ENCODE results near the gene PMEL. TPM values are rescaled to one million over a fixed set of nuclear protein-coding genes. Genes with fewer than 3 reads are reported as not detected.

PMEL gene
- total and polyA plus RNA-seq, 9 of the 15 experiments (the other 6 are each of a cell fraction or from before 2014, with no cell fraction given), result 0.36 to 2.0 (median 0.98) TPM

DNA sequence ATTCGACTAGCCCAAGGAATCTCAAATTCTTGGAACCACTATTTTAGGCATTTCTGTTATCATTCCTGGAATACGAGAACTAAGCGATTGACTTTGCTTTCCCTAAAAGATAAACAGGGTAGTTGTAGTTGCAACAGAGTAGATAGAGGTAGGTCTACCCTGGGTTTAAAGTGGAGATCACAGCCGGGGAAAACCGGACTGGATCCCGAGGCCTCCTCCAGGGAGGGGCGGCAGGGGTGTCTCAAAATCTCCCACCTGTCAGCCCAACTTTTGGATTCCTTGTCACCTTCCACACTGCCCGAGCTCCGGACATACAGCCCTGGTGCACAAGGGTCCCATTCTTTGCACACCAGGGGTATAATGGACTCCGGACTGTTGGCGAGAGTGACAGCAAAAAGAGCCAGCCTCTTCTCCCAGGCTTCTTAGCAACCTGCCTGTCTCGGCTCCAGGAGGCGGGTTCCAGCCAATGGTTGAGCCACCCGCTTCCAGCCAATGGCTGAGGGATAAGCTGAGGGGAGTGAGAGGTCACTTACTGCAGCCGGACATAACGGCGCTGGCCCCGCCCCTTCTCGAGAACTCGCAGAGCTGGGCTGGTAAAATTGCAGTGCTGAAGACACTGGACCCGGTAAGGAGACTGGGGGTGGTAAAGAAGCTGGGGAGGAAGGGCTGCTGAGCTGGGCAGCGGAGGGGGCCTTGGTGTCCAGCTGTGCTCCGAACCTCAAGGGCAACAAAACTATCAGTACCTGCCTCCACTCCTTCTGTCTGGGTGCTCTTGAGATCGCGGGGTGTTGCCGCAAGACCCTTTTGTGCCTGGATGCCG lies 31.1 kb upstream of the PMEL start, which contains the start of gene SUOX (continued):
- TF ChIP-seq RBBP5 (IDR thresholded peaks at IDR 0.05; ENCODE audit: borderline replicate concordance, insufficient read depth, low read length, poor library complexity, severe bottlenecking) (peak; percentile 32), RFX1 (IDR thresholded peaks at IDR 0.05) (peak; percentile 80), CC2D1A (IDR thresholded peaks at IDR 0.05) (no peak), PCBP2 (IDR thresholded peaks at IDR 0.05; ENCODE audit: low read depth, low read length, poor library complexity, severe bottlenecking) (no peak), TBL1XR1 (IDR thresholded peaks at IDR 0.05; ENCODE audit: low read length in 2 of 2) (no peak; a peak in 1 of 4 replicates), SMAD4 (CRISPR knock-in tag; conservative IDR thresholded peaks at IDR 0.05) (peak; percentile 58; the same call in 1 of the 2 replicates), ZNF217 (CRISPR knock-in tag; IDR thresholded peaks at IDR 0.05) (no peak), HMG20A (CRISPR knock-in tag; conservative IDR thresholded peaks at IDR 0.05) (no peak), GATA2 (CRISPR knock-in tag; IDR thresholded peaks at IDR 0.05) (no peak), MCM2 (IDR thresholded peaks at IDR 0.05; ENCODE audit: low read depth) (no peak), PPARD (CRISPR knock-in tag; IDR thresholded peaks at IDR 0.05) (no peak), HNRNPL (IDR thresholded peaks at IDR 0.05; ENCODE audit: low read depth, low read length) (no peak), SOX6 (IDR thresholded peaks at IDR 0.05) (no peak; the same call in 1 of the 2 replicates), RCOR1 (IDR thresholded peaks at IDR 0.05; ENCODE audit: borderline replicate concordance in 1 of 2, low read depth in 2 of 2, low read length in 2 of 2) (0 out of 4 replicates have a peak, but pooled peaks of 1 of the 2 experiments have one; percentile 7), PHTF2 (CRISPR knock-in tag; IDR thresholded peaks at IDR 0.05) (peak; percentile 58; the same call in 1 of the 2 replicates), TCF3 (CRISPR knock-in tag; IDR thresholded peaks at IDR 0.05) (peak; percentile 15; the same call in 1 of the 2 replicates), SNRNP70 (optimal IDR thresholded peaks at IDR 0.05; ENCODE audit: low read depth, low read length) (no peak), MXI1 (IDR thresholded peaks at IDR 0.05; ENCODE audit: low read depth, low read length) (no peak), RBM34 (IDR thresholded peaks at IDR 0.05; ENCODE audit: borderline replicate concordance, insufficient read depth, low read length) (no peak), KAT8 (IDR thresholded peaks at IDR 0.05; ENCODE audit: low read depth) (no peak), NFE2L1 (tag; IDR thresholded peaks at IDR 0.05; ENCODE audit: borderline replicate concordance, low read depth) (no peak)
- TF ChIP-seq, protein P1, sequence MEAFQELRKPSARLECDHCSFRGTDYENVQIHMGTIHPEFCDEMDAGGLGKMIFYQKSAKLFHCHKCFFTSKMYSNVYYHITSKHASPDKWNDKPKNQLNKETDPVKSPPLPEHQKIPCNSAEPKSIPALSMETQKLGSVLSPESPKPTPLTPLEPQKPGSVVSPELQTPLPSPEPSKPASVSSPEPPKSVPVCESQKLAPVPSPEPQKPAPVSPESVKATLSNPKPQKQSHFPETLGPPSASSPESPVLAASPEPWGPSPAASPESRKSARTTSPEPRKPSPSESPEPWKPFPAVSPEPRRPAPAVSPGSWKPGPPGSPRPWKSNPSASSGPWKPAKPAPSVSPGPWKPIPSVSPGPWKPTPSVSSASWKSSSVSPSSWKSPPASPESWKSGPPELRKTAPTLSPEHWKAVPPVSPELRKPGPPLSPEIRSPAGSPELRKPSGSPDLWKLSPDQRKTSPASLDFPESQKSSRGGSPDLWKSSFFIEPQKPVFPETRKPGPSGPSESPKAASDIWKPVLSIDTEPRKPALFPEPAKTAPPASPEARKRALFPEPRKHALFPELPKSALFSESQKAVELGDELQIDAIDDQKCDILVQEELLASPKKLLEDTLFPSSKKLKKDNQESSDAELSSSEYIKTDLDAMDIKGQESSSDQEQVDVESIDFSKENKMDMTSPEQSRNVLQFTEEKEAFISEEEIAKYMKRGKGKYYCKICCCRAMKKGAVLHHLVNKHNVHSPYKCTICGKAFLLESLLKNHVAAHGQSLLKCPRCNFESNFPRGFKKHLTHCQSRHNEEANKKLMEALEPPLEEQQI (IDR thresholded peaks at IDR 0.05), result no peak
- TF ChIP-seq, protein P2, sequence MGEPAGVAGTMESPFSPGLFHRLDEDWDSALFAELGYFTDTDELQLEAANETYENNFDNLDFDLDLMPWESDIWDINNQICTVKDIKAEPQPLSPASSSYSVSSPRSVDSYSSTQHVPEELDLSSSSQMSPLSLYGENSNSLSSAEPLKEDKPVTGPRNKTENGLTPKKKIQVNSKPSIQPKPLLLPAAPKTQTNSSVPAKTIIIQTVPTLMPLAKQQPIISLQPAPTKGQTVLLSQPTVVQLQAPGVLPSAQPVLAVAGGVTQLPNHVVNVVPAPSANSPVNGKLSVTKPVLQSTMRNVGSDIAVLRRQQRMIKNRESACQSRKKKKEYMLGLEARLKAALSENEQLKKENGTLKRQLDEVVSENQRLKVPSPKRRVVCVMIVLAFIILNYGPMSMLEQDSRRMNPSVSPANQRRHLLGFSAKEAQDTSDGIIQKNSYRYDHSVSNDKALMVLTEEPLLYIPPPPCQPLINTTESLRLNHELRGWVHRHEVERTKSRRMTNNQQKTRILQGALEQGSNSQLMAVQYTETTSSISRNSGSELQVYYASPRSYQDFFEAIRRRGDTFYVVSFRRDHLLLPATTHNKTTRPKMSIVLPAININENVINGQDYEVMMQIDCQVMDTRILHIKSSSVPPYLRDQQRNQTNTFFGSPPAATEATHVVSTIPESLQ (CRISPR knock-in tag; IDR thresholded peaks at IDR 0.05), result no peak
